KOPT-K1 (cell line): Measurements from ENCODE around the gene B3GALT2.
"Not testable (repeated sequence)": the region's sequence is repeated elsewhere in the genome, so short reads cannot be mapped to it uniquely, and the experiment has no call there.

Source experiments
- H3K27ac ChIP-seq: fragments of 200-600 bp; sonication (generic); 2 replicates; pipeline ENCODE4 v1.5.1; 2016; ENCODE audit warnings: antibody characterized with exemption, mild to moderate bottlenecking, low read depth, low read length; ENCODE audit not compliant: poor library complexity, severe bottlenecking
- H3K36me3 ChIP-seq: fragments of 200-600 bp; sonication (generic); 2 replicates; pipeline ENCODE4 v1.5.1; 2017; ENCODE audit warnings: antibody characterized with exemption, mild to moderate bottlenecking, low read length, moderate library complexity; ENCODE audit not compliant: insufficient read depth
- H3K9me3 ChIP-seq: fragments of 200-600 bp; sonication (generic); 2 replicates; pipeline ENCODE4 v1.5.1; 2017; ENCODE audit warnings: antibody characterized with exemption, low read length, mild to moderate bottlenecking; ENCODE audit not compliant: insufficient read depth, poor library complexity, severe bottlenecking

B3GALT2 gene, protein sequence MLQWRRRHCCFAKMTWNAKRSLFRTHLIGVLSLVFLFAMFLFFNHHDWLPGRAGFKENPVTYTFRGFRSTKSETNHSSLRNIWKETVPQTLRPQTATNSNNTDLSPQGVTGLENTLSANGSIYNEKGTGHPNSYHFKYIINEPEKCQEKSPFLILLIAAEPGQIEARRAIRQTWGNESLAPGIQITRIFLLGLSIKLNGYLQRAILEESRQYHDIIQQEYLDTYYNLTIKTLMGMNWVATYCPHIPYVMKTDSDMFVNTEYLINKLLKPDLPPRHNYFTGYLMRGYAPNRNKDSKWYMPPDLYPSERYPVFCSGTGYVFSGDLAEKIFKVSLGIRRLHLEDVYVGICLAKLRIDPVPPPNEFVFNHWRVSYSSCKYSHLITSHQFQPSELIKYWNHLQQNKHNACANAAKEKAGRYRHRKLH

DNA sequence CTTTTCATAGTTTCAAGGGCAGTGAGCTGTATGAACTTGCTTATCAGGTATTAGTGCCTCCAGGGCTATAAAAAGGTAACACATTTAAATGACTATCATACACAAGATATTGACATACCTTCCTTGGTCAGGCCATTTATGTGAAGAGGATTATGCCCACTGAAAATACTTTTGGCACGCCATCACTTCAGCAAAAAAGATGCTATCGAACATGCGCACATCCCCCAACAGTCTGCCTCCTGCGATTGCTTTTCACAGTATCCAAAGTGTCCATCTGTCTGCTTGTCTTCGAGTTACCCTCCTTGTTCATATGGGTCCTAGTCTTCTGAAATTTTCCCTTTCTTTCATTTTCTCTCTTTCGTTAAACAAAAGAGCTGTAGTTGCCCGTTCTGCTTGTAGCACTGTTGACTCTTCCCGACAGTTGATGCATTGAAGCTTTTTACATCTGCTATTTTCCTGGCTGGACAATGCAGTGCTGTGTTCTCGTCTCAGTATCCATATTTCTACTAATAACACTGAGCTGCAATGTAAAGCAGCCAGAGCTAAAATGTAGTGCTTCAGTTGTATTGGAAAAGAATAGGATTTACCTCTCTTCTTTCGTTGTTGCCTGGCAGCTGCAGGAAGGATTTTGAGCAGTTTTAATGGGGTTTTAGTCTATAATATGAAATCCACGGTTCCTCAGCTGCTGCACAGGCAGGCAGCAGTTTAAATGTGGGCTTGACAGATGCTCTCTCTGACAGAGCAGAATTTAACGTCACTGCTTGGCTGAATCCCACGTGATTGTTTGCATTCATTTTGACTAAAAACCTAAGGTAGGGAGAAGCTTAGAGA, at the start of gene B3GALT2:
TSS of gene B3GALT2 (minus strand) at position 713 of the 831 bp plus-strand sequence. CDS start 5,051 bp downstream, outside the sequence.
- H3K9me3 ChIP-seq: peaks cover 3% of the 10 kb centered on the region
- no peaks in the 10 kb centered on the region for H3K36me3 ChIP-seq
- no peak within 1 kb of the TSS for H3K27ac ChIP-seq

GRCh38 chr1:193234530-193234929, 48.1 kb upstream of the B3GALT2 start:
- no peak overlapping the region for H3K27ac ChIP-seq
- peaks cover 49% of the 10 kb centered on the region for H3K36me3 ChIP-seq
- no peaks in the 10 kb centered on the region for H3K9me3 ChIP-seq

DNA sequence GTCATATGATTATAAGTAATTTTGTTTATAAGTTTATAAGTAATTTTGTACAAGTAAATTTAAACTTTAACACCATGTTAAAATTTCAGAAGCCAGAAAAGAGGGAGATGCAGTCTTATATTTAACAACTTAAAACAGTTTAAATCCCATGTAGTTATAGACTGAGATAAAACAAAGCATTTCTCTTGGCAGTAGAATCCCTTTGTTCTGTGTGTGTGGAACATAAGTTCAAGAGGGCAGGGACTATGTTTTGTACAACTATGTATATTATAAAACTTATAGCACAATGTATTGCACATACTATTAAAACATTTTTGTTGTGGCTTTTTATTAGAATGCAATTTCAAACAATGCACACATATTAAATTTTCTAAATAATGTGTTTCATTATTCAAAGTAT, 44.7 kb upstream of the B3GALT2 start:
- H3K36me3 ChIP-seq: peaks cover 33% of the 10 kb centered on the region
- H3K27ac ChIP-seq, H3K9me3 ChIP-seq: not testable (repeated sequence)

GRCh38 chr1:193229136-193229535, 42.7 kb upstream of the B3GALT2 start:
- Histone ChIP-seq H3K27ac (no peak overlapping the region), H3K9me3 (no peaks in the 10 kb centered on the region), H3K36me3 (peaks cover 20% of the 10 kb centered on the region; the same call in 1 of the 2 replicates)

- Histone ChIP-seq H3K27ac (no peak overlapping the region), H3K36me3 (peaks cover 32% of the 10 kb centered on the region), H3K9me3 (no peaks in the 10 kb centered on the region)
Observed at GRCh38 chr1:193222056-193222615, 35.7 kb upstream of the B3GALT2 start.

DNA sequence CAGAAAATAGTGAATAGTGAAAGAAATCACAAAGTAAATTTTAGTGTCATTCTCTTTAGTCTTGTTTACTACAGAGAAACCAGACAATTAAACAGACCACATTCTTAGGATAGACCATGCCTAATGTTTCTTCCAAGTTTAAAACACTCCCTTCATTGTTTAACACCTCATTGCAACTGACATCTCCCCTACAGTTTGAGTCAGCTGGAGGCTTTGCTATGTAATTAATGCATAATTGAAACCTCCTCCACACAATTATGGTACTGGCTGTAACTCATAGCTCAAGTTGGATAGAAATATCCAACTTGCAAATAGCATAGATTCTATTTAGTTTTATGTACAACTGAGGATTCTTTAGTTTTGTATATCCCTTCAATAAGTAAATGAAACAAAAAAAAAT, 35.2 kb upstream of the B3GALT2 start:
- Histone ChIP-seq H3K36me3 (peaks cover 37% of the 10 kb centered on the region), H3K9me3 (no peaks in the 10 kb centered on the region), H3K27ac (no peak overlapping the region)

DNA sequence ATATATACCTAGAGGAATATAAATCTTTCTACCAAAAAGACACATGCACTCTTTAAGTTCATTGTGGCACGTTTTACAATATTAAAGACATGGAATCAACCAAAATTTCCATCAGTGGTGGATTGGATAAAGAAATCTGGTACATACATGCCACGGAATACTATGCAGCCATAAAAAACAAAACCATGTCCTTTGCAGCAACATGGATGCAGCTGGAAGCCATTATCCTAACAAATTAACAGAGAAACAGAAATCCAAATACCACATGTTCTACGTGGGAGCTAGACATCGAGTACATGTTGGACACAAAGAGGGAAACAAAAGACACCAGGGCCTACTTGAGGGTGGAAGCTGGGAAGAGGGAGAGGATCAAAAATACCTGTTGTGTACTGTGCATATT, 33.0 kb upstream of the B3GALT2 start:
- no peak overlapping the region for H3K27ac ChIP-seq
- H3K36me3 ChIP-seq: peaks cover 56% of the 10 kb centered on the region
- H3K9me3 ChIP-seq: peaks cover 7% of the 10 kb centered on the region

- peaks cover 14% of the 10 kb centered on the region for H3K9me3 ChIP-seq
- H3K27ac ChIP-seq: no peak overlapping the region
- peaks cover 69% of the 10 kb centered on the region for H3K36me3 ChIP-seq
Observed at GRCh38 chr1:193216920-193217319, 30.5 kb upstream of the B3GALT2 start.

- H3K36me3 ChIP-seq: peaks cover 89% of the 10 kb centered on the region
- H3K9me3 ChIP-seq: peaks cover 34% of the 10 kb centered on the region
- H3K27ac ChIP-seq: no peak overlapping the region
Observed at GRCh38 chr1:193213998-193214397, 27.6 kb upstream of the B3GALT2 start.

DNA sequence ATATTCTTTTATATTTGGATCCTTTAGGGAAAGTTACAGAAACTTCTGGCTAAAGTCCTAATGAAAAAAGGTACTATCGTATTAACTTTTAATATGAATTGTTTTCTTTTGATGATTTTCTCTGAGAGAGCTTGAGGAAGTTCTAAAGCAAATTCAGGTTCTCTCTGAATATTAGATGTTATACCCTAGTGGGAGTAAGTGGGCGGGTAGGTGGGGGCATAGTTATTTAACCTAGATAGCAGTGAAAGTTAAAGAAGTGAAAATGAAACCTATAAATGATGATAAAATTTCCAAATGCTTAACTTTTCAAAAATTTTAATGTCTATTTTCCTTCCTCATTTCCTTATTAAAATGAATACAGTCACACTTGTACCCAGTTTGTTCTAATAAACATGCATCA, 26.2 kb upstream of the B3GALT2 start:
- Histone ChIP-seq H3K9me3 (peaks cover 48% of the 10 kb centered on the region), H3K27ac (no peak overlapping the region), H3K36me3 (peaks cover 84% of the 10 kb centered on the region)

- no peak overlapping the region for H3K27ac ChIP-seq
- H3K9me3 ChIP-seq: peaks cover 59% of the 10 kb centered on the region
- H3K36me3 ChIP-seq: peaks cover 84% of the 10 kb centered on the region
Observed at GRCh38 chr1:193211539-193211938, 25.1 kb upstream of the B3GALT2 start.

DNA sequence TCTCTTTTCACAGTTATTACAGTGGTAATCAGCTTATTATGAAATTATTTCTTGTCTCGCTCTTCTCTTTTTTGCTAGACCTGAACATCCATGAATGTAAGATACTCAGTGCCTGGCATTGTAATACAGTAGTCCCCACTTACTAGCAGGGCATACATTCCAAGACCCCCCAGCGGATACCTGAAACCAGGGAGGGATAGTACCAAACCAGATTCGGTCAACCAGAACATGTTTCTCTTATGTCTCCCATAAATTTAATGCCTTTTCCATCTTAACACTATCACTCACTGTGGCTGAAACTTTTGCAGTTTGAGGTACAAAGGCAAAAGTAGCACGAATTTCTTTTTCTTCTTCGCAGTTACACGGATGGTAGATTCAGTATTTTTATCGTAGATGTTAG, 24.6 kb upstream of the B3GALT2 start:
- peaks cover 64% of the 10 kb centered on the region for H3K9me3 ChIP-seq
- peaks cover 84% of the 10 kb centered on the region for H3K36me3 ChIP-seq
- no peak overlapping the region for H3K27ac ChIP-seq

DNA sequence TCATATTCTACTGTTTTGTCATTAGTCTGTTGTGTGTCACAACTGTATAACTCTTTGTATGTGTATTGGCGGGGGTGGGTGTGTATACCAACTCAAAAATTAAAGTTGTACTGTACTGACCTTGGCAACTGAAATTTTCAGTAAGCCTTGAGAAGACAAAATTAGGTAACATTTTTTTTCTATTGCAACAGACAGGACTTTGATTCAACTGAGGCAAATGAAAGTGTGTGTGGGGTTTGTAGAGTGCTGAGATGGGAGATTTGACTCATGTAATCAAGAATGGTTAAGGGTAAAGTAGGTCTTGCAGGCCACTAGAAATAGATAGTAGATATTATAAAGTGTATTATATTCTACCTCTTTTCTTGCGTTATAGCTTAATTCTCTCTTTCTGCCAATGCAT, 14.6 kb upstream of the B3GALT2 start:
- H3K36me3 ChIP-seq: peaks cover 18% of the 10 kb centered on the region
- H3K9me3 ChIP-seq: peaks cover 7% of the 10 kb centered on the region
- no peak overlapping the region for H3K27ac ChIP-seq

- peaks cover 7% of the 10 kb centered on the region; the same call in 1 of the 2 replicates for H3K36me3 ChIP-seq
- H3K9me3 ChIP-seq: no peaks in the 10 kb centered on the region
- no peak overlapping the region for H3K27ac ChIP-seq
Observed at GRCh38 chr1:193199940-193200339, 13.5 kb upstream of the B3GALT2 start.

DNA sequence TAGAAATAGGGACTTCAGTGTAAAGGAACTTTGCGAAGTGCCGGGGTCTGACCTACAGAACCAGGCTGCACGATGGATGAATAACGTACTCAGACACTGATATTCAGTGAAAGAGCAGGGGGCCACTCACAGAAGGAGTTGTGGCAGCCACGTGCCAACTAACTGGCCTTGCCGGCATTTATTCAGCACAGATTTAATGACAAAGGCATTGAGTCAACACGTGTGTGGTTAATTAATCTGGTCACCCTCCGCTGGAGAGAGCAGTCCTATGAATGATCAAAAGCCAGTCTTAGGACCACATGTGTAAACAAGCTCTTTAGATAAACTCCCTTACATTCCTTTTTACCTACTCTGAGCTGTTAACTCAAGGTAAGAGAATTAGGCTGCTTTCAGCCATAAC, 6.2 kb upstream of the B3GALT2 start:
- Histone ChIP-seq H3K36me3 (peaks cover 12% of the 10 kb centered on the region), H3K9me3 (peaks cover 29% of the 10 kb centered on the region), H3K27ac (no peak overlapping the region)
